NB4 (cell line): ENCODE measurements around the gene SLK.
A peak's percentile ranks its signal among the peaks of the same experiment; 100 is the strongest.

Source experiments
- CTCF ChIP-seq: IDR thresholded peaks from one replicate; pipeline ENCODE4 v1.5.1; 2012; ENCODE audit warnings: low read depth, low read length
- MYC ChIP-seq: IDR thresholded peaks from 2 replicates; pipeline ENCODE4 v1.6.1; 2011; ENCODE audit warnings: low read depth, low read length
- POLR2A ChIP-seq: IDR thresholded peaks from 2 replicates; pipeline ENCODE4 v1.6.1; 2011; ENCODE audit warnings: mild to moderate bottlenecking; ENCODE audit not compliant: insufficient read length; ENCODE audit errors: extremely low read depth
- TF ChIP-seq, protein P1 (sequence below): IDR thresholded peaks from 2 replicates; pipeline ENCODE4 v1.6.1; 2011; ENCODE audit warnings: low read depth, low read length

DNA sequence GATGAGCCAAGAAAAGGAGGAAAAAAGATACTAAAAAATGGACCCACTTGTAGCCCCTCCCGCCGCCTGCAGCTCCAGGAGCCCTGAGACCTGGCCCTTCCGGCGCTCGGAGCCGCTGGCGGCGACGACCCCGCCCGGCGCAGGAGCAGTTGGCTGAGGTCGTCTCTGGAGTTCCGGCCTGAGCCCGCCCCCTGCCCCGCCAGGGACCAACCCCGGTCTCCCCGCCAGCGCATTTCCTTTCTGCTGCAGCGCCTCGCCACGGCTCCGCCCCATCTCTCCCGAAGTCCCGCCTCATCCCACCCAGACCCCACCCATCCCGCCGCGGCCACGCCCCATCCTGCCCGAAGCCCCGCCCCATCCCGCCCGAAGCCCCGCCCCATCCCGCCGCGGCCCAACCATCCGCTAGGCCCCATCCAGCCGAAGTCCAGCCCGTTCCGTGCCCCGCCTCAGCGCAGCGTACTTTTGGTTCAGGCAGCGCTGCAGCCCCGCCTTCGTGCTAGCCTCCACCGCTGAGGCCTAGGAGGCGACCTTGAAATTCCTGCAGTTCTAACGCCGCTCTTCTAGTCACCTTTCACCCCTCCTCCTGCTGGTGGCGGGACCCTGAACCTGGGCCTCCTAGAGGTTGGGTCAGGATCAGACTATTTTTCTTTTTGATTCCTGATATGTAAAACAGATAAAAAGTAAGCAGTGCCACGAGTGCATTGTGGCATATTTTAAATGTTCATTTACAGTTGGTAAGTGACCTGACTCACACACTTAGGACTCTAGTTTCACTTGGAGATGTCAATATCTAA is 48.7 kb upstream of the SLK start, which contains the start of gene STN1:
- TF ChIP-seq CTCF (peak; percentile 9), POLR2A (peak; percentile 67), MYC (peak; percentile 70)
- TF ChIP-seq, protein P1, sequence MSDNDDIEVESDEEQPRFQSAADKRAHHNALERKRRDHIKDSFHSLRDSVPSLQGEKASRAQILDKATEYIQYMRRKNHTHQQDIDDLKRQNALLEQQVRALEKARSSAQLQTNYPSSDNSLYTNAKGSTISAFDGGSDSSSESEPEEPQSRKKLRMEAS, result peak; percentile 55
